Mucosa of stomach (tissue), 1 donor: ENCODE results near the gene MGRN1.

ENCODE experiments used
- H3K27me3 ChIP-seq: one replicate; pipeline ENCODE4 v1.7.0; 2013; ENCODE audit warnings: mild to moderate bottlenecking, low read length; ENCODE audit not compliant: control insufficient read depth, insufficient read depth
- H3K36me3 ChIP-seq: one replicate; pipeline ENCODE4 v1.7.0; 2013; ENCODE audit warnings: low read length; ENCODE audit not compliant: control insufficient read depth, insufficient read depth
- H3K4me1 ChIP-seq: one replicate; pipeline ENCODE4 v1.7.0; 2013; ENCODE audit warnings: mild to moderate bottlenecking, low read length; ENCODE audit not compliant: control insufficient read depth, insufficient read depth
- H3K4me3 ChIP-seq: one replicate; pipeline ENCODE4 v1.7.0; 2013; ENCODE audit warnings: low read length
- H3K9ac ChIP-seq: one replicate; pipeline ENCODE4 v1.7.0; 2013; ENCODE audit warnings: mild to moderate bottlenecking, low read length, moderate library complexity
- H3K9me3 ChIP-seq: one replicate; pipeline ENCODE4 v1.7.0; 2013; ENCODE audit warnings: mild to moderate bottlenecking, low read length, moderate library complexity; ENCODE audit not compliant: control insufficient read depth
- donor health status: Pancreatic carcinoma.

Gene MGRN1

DNA sequence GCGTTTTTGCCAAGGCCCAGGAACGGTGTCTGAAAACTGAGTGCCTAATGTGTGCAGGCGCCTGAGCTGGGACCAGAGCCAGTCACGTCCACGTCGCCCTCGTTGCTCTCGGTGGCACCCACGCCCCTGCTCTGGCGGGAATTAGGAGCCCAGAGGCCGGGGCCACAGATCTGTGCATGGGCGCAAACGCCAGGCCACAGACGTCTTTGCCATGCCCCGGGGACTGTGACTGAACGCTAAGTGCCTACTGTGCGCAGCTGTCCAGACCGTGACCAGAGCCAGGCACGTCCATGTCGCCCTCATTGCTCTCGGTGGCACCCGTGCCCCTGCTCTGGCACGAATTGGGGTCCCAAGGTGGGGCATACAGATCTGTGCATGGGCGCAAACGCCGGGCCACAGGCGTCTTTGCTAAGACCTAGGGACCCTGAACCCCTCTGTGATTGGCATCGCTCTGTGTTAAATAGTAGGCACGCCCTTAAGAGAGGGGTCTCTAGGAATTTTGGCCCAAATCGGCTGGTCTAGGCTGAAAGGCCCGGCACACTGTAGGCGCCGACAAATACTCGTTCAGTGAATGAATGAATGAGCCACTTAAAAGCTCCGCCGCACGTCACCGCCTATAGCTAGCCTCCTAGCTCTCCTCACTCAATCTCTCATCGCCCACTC, 9.1 kb upstream of the MGRN1 start:
- peaks cover 48% of the 10 kb centered on the region for H3K4me1 ChIP-seq
- no peak overlapping the region for H3K4me3 ChIP-seq
- H3K9me3 ChIP-seq = no peaks in the 10 kb centered on the region
- no peaks in the 10 kb centered on the region for H3K36me3 ChIP-seq
- no peaks in the 10 kb centered on the region for H3K27me3 ChIP-seq
- peak overlapping the region; percentile 59 for H3K9ac ChIP-seq

DNA sequence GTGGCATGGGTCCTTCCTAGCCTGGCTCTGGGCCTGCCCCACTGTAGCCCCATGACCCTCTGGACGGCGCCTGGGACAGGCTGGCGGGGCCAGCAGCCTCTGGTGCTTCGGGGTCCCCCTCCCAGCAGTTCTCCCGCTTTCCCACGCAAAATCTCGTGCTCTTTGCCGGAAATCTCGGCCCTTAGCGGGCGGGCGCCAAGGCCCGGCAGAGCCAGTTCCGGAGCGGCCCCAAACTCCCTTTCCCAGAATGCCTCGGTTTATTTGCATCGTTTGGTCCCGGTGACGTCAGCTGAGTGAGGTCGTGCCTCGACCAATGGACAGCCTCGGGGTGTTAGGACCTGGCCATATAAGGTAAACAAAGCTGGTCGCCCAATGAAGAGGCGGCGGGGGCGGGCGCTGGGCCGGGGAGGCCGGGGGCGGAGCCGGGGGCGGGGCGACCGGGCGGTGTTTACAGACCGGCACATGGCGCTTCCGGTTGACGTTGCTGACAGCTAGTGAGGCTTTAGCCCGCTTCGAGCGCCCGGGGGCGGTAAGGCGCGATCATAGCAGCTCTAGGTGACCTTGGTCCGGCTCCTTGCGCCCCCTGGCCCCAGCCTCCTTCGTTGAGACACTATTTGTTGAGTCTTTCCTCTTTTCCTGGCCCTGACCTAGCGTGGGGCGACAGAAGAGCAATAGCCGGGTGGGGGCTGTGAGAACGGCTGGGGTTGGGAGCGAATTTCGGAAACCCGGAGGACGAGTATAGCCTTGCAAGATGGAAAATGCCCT, 8.4 kb upstream of the MGRN1 start:
- Histone ChIP-seq H3K27me3 (no peaks in the 10 kb centered on the region), H3K9ac (peak overlapping the region; percentile 98), H3K4me1 (peaks cover 48% of the 10 kb centered on the region), H3K4me3 (peak overlapping the region; percentile 57), H3K9me3 (no peaks in the 10 kb centered on the region), H3K36me3 (no peaks in the 10 kb centered on the region)

DNA sequence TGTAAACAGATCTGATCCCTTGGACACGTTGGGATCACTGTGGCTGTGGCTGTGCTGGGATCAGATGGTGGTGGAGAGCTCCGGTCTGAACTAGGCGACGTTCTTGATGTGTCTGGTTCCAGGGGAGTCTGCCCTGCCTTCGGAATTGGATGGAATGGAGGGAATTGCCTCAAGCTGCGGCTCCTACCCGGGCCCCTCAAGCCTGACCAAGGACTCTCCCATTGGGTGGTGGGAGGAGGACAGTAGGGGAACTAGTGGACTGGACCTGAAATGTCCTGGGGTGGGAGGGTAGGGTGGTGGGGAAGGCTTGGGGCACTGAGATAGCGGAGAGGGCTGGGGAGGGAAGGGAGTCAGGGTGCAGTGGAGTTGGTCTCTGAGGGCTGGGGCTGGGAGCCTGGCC, 6.7 kb upstream of the MGRN1 start:
- H3K9me3 ChIP-seq = no peaks in the 10 kb centered on the region
- no peak overlapping the region for H3K9ac ChIP-seq
- H3K4me1 ChIP-seq = peaks cover 44% of the 10 kb centered on the region
- H3K4me3 ChIP-seq = no peak overlapping the region
- H3K27me3 ChIP-seq = no peaks in the 10 kb centered on the region
- H3K36me3 ChIP-seq = no peaks in the 10 kb centered on the region

DNA sequence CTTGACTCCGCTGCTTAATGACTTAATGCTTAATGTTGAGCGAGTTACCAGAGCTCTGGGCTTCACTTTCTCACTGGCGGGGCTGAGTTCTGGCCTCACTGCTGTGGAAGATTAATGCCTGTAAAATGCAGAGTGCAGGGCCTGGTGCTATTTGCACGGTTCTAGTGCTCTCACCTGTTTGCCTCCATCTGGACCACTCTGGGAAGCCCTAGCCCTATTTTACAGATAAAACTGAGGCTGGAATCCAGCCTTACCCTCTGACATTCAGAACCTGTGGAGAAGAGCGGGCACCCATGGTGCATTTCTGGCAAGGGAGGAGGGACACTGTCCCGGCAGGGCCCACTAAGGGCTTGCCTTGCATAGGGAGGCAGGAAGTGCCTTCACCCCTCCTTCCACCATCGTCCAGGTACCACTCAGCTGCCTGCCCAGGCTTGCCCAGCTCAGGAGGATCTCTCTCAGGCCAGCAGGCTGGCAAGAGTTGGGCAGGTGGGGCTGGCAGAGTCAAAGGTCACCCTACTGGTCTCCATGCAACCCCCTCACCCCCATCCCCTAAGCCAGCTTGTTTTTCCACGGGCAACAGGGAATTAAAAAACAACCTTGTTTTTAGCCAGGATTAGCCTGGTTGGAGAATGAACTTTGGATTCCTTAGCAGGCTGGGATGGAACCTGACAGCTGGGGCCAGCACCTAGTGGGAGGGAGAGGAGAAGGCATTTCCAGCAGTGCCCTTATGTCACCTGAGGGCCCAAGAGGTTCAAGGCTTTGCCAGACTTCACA, 5.8 kb upstream of the MGRN1 start:
- peak overlapping the region; percentile 15 for H3K9ac ChIP-seq
- no peak overlapping the region for H3K4me3 ChIP-seq

DNA sequence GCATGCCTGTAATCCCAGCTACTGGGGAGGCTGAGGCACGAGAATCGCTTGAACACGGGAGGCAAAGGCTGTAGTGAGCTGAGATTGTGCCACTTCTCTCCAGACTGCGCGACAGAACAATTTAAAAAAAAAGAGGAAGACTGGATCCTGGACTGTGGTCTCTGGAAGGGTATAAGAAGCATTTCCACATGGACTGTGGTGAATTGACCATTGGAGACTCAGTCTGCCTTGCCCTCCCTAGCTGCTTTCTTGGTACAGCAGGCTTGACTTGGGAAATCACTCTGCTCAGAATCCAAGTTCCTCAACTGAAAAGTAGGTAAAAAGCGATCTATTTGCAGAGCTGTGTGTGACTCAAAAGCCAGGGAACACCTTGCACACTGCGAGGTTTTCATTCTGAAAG, 1.0 kb upstream of the MGRN1 start:
- H3K36me3 ChIP-seq = no peaks in the 10 kb centered on the region
- H3K9ac ChIP-seq = no peak overlapping the region
- H3K9me3 ChIP-seq = no peaks in the 10 kb centered on the region
- H3K4me1 ChIP-seq = peaks cover 23% of the 10 kb centered on the region
- no peaks in the 10 kb centered on the region for H3K27me3 ChIP-seq
- H3K4me3 ChIP-seq = no peak overlapping the region

More for the DNA sequence above, 5.8 kb upstream of the MGRN1 start:
- no peaks in the 10 kb centered on the region for H3K27me3 ChIP-seq
- no peaks in the 10 kb centered on the region for H3K36me3 ChIP-seq
- H3K9me3 ChIP-seq = no peaks in the 10 kb centered on the region
- peaks cover 36% of the 10 kb centered on the region for H3K4me1 ChIP-seq

DNA sequence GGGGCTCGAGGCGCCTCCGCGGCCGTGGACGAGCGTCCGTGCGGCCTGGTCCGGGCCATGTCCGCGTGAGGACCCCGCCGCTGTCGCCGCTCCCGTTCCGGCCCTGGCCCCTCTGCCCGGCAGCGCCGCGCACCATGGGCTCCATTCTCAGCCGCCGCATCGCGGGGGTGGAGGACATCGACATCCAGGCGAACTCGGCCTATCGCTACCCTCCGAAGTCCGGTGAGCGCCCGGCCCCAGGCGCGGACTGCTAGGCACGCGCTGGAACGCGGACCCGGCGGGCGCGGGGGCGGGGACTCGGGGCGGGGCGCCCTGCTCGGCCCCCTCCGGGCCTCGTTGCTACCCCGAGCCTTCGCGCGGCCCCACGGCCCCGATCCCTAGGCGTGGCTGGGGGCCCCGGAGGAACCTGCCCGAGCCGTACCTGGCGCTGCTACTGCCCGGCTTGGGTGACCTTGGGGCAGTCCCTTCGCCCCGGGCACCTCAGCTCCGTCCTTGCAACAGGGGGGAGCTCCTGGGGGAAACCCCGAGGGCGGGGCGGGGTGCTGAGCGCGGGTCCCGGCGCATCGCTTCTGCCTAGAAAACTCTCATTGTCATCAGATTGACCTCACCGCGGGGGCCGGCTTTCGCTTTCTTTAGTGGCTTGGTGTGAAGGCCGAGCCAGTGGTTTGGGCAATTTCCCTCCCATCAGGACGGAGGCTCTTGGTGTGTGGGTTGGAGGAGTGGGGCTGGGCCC, 367 bp downstream of the MGRN1 start:
- H3K4me3 ChIP-seq = peak overlapping the region; percentile 59
- H3K9ac ChIP-seq = peak overlapping the region; percentile 98
- no peaks in the 10 kb centered on the region for H3K36me3 ChIP-seq
- no peaks in the 10 kb centered on the region for H3K27me3 ChIP-seq
- no peaks in the 10 kb centered on the region for H3K9me3 ChIP-seq
- H3K4me1 ChIP-seq = peaks cover 17% of the 10 kb centered on the region

DNA sequence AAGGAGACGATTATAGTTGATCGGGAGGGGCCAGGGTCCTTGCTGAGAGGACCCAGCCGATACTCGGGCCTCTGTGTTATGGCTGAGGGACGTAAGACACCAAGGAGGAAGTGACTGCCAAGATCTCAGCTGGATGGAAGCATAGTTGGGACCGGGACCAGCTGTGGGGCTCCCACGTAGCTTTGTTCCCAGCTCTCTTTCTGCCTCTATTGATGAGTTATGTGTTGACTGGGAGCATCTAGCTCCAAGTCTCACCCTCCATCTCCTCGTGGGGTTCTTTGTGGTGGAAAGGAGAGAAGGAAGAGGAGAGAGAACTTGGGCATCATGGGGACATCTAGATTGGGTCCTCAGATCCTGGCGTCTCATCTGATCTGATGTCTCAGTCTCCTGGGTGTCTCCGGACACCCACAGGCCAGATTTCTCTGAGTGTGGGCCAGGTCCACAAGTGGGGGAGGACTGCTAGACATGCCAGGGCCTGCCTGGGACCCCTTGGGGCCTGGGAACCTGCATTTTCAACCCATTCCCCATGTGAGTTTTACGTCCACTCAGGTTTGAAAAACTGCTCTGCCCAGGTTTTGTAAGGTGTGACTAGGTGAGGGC, 1.0 kb downstream of the MGRN1 start:
- no peaks in the 10 kb centered on the region for H3K27me3 ChIP-seq
- H3K4me1 ChIP-seq = peaks cover 17% of the 10 kb centered on the region
- H3K36me3 ChIP-seq = no peaks in the 10 kb centered on the region
- peak overlapping the region; percentile 59 for H3K4me3 ChIP-seq
- no peaks in the 10 kb centered on the region for H3K9me3 ChIP-seq
- peak overlapping the region; percentile 98 for H3K9ac ChIP-seq

DNA sequence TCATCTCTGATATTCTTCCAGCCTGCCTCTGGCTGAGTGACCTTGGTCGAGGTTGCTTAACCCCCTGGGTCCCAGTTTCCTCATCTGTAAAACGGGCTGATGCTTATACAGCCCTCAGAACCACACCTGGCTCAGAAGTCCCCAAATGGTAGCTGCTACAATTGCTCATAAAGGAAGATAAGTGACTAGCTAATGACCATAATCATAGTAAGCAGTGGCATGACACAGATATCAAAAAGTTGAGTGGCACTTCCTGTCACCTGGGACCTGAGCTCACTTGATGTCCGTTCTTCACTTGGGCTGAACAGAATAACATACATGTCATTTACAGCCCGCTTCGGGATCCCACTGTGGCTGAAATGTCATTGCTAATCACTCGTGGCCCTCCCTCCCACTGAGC, 1.8 kb downstream of the MGRN1 start:
- Histone ChIP-seq H3K9me3 (no peaks in the 10 kb centered on the region), H3K9ac (peak overlapping the region; percentile 98), H3K4me3 (no peak overlapping the region), H3K4me1 (peaks cover 17% of the 10 kb centered on the region), H3K27me3 (no peaks in the 10 kb centered on the region), H3K36me3 (no peaks in the 10 kb centered on the region)

DNA sequence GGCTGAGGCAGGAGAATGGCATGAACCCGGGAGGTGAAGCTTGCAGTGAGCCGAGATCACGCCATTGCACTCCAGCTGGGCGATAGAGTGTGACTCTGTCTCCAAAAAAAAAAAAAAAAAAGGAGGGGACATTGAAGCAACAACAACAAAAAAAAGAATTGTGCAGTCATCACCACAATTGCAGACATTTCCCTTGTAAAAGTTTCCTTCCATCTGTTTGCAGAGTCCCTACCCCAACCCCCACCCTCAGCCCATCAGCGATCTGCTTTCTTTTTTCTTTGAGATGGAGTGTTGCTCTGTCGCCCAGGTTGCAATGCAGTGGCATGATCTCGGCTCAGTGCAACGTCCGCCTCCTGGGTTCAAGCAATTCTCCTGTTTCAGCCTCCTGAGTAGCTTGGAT, 3.7 kb downstream of the MGRN1 start:
- Histone ChIP-seq H3K36me3 (no peaks in the 10 kb centered on the region), H3K4me1 (peaks cover 17% of the 10 kb centered on the region), H3K9me3 (no peaks in the 10 kb centered on the region), H3K27me3 (no peaks in the 10 kb centered on the region), H3K4me3 (no peak overlapping the region), H3K9ac (no peak overlapping the region)

DNA sequence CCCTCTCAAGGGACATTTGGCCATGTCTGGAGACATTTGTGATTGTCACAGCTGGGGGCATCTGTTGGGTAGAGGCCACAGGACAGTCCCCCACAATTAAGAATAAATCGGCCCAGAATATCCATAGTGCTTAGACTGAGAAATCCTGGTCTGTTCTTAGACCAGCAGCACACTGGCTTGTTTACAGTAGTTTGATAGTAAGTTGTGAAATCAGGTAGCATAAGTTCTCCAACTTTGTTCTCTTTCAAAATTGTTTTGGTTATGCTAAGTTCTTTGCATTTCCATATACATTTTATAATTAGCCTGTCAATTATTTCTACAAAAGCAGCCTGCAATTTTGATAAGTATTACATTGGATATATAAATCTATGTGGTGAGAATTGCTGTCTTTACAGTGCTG, 6.8 kb downstream of the MGRN1 start:
- Histone ChIP-seq H3K36me3 (no peaks in the 10 kb centered on the region), H3K4me1 (peaks cover 5% of the 10 kb centered on the region), H3K9me3 (no peaks in the 10 kb centered on the region), H3K4me3 (no peak overlapping the region), H3K9ac (no peak overlapping the region), H3K27me3 (no peaks in the 10 kb centered on the region)

DNA sequence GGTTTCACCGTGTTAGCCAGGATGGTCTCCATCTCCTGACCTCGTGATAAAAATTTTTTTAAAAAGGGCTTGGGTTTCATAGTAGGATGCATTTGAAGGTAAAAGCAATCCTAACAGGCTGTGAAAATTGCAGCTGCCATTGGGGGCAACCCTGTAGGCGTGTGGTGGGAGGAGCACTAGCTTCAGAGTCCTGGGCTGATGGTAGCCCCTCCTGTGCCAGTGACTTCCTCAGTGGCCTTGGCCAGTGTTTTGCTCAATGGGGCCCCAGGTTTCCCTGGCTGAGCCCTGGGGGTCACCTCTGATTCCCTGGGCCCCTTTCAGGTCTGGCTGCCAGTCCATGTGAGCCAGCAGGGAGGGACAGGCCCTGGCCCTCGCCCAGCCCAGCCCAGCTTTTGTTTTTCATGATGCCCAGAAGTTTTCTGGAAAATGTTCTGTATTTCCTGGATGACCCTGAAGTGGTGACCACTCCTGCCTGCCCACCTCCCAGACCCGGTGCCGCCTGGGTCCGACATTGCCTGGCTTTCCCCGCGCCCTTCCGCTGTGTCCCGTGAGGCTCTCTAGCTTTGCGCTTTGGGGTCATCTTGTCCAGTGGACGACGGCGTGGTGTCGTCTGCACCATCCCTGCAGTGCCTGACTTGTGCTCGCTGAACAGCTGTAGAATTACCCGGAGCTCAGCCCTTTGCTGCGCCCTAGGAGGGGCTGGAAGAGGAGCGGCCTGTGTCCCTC, 9.4 kb downstream of the MGRN1 start:
- Histone ChIP-seq H3K4me3 (no peak overlapping the region), H3K9ac (no peak overlapping the region), H3K9me3 (no peaks in the 10 kb centered on the region), H3K36me3 (no peaks in the 10 kb centered on the region), H3K4me1 (no peaks in the 10 kb centered on the region), H3K27me3 (no peaks in the 10 kb centered on the region)
